ENCODE measurements around the gene REV3L.

REV3L gene

DNA sequence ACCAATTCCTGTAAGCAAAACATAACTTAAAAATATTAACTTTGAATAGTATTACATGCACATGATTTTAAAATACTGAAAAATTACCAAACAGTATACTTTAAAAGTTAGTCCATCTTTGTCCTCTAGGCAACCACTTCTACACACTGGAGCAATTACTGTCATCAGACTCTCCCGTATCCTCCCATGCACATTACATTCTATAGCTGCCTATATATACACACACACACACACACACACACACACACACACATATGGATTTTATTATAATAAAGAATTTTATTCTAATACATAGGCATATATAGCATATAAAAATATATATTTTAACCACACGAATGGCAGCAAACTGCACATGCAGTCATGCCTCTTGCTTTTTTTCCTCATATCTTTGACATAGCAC, 8.2 kb downstream of the REV3L start:
- H3K27me3 ChIP-seq (ENCODE audit: low read length): no peaks in the 10 kb centered on the region
- H3K4me2 ChIP-seq (ENCODE audit: low read depth, low read length, poor library complexity, severe bottlenecking): peak overlapping the region; percentile 9
- no peak overlapping the region for H2AFZ ChIP-seq (ENCODE audit: low read depth, low read length, severe bottlenecking)
- peaks cover 9% of the 10 kb centered on the region for H3K36me3 ChIP-seq (ENCODE audit: low read length)
- H3K9me2 ChIP-seq (replicated peaks; ENCODE audit: insufficient read depth, low read length): no peaks in the 10 kb centered on the region
- peaks cover 29% of the 10 kb centered on the region; the same call in 1 of the 2 replicates for H4K20me1 ChIP-seq (ENCODE audit: low read depth, low read length)
- H3K79me2 ChIP-seq (ENCODE audit: insufficient read depth, low read length): peaks cover 92% of the 10 kb centered on the region
- H3K4me3 ChIP-seq (ENCODE audit: insufficient read depth, low read length, poor library complexity, severe bottlenecking): no peak overlapping the region
- peaks cover 15% of the 10 kb centered on the region; the same call in 1 of the 2 replicates for H3F3A ChIP-seq (ENCODE audit: insufficient read depth)
- H3K27ac ChIP-seq (ENCODE audit: low read depth, low read length): no peak overlapping the region
- H3K9ac ChIP-seq (ENCODE audit: low read length): no peak overlapping the region
- H3K9me3 ChIP-seq (ENCODE audit: insufficient read depth, low read length): no peaks in the 10 kb centered on the region
- TF ChIP-seq, protein P1, sequence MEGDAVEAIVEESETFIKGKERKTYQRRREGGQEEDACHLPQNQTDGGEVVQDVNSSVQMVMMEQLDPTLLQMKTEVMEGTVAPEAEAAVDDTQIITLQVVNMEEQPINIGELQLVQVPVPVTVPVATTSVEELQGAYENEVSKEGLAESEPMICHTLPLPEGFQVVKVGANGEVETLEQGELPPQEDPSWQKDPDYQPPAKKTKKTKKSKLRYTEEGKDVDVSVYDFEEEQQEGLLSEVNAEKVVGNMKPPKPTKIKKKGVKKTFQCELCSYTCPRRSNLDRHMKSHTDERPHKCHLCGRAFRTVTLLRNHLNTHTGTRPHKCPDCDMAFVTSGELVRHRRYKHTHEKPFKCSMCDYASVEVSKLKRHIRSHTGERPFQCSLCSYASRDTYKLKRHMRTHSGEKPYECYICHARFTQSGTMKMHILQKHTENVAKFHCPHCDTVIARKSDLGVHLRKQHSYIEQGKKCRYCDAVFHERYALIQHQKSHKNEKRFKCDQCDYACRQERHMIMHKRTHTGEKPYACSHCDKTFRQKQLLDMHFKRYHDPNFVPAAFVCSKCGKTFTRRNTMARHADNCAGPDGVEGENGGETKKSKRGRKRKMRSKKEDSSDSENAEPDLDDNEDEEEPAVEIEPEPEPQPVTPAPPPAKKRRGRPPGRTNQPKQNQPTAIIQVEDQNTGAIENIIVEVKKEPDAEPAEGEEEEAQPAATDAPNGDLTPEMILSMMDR (IDR thresholded peaks at IDR 0.05; ENCODE audit: insufficient read depth, low read length, poor library complexity, severe bottlenecking): no peak
- TF ChIP-seq EZH2phosphoT487 (conservative IDR thresholded peaks at IDR 0.05; ENCODE audit: low read length): no peak

GRCh38 chr6:111474106-111474505, 8.9 kb downstream of the REV3L start:
- H4K20me1 ChIP-seq (ENCODE audit: low read depth, low read length): peaks cover 29% of the 10 kb centered on the region; the same call in 1 of the 2 replicates
- H3K79me2 ChIP-seq (ENCODE audit: insufficient read depth, low read length): peaks cover 91% of the 10 kb centered on the region
- no peaks in the 10 kb centered on the region for H3K9me3 ChIP-seq (ENCODE audit: insufficient read depth, low read length)
- H3K27me3 ChIP-seq (ENCODE audit: low read length): no peaks in the 10 kb centered on the region
- no peak for TF ChIP-seq EZH2phosphoT487 (conservative IDR thresholded peaks at IDR 0.05; ENCODE audit: low read length)
- TF ChIP-seq, protein P1 (IDR thresholded peaks at IDR 0.05; ENCODE audit: insufficient read depth, low read length, poor library complexity, severe bottlenecking): no peak
- H3K36me3 ChIP-seq (ENCODE audit: low read length): peaks cover 9% of the 10 kb centered on the region
- H3K4me2 ChIP-seq (ENCODE audit: low read depth, low read length, poor library complexity, severe bottlenecking): no peak overlapping the region
- no peak overlapping the region for H3K27ac ChIP-seq (ENCODE audit: low read depth, low read length)
- no peaks in the 10 kb centered on the region for H3K9me2 ChIP-seq (replicated peaks; ENCODE audit: insufficient read depth, low read length)
- peaks cover 9% of the 10 kb centered on the region; the same call in 1 of the 2 replicates for H3F3A ChIP-seq (ENCODE audit: insufficient read depth)
- H3K4me3 ChIP-seq (ENCODE audit: insufficient read depth, low read length, poor library complexity, severe bottlenecking): no peak overlapping the region
- no peak overlapping the region for H2AFZ ChIP-seq (ENCODE audit: low read depth, low read length, severe bottlenecking)
- H3K9ac ChIP-seq (ENCODE audit: low read length): no peak overlapping the region

DNA sequence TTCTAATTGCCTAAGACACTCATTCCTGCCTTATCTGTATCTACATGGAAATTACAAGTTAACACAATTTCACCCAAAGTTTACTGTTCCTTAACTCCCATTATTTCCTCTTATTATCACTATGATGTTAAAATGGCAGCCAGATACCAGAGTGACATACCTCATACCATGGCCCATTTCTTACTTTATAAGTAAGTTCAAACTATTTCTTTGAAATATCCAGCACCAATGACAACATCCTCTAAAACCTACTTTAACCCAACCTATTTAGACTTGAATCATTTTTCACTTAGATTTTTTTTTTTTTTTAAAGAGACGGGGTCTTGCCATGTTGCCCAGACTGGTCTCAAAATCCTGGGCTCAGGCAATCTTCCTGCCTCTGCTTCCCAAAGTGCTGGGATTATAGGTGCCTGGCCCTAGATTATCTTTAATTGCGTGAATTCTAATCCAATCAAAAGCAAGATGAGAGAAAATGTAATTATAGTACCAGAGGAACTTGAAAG, 10.0 kb downstream of the REV3L start:
- Histone ChIP-seq H3F3A (ENCODE audit: insufficient read depth) (peaks cover 4% of the 10 kb centered on the region; the same call in 1 of the 2 replicates), H2AFZ (ENCODE audit: low read depth, low read length, severe bottlenecking) (no peak overlapping the region), H3K27ac (ENCODE audit: low read depth, low read length) (no peak overlapping the region), H3K9me3 (ENCODE audit: insufficient read depth, low read length) (no peaks in the 10 kb centered on the region), H3K36me3 (ENCODE audit: low read length) (peaks cover 9% of the 10 kb centered on the region), H3K79me2 (ENCODE audit: insufficient read depth, low read length) (peaks cover 91% of the 10 kb centered on the region), H3K9ac (ENCODE audit: low read length) (no peak overlapping the region), H3K4me2 (ENCODE audit: low read depth, low read length, poor library complexity, severe bottlenecking) (no peak overlapping the region), H3K4me3 (ENCODE audit: insufficient read depth, low read length, poor library complexity, severe bottlenecking) (no peak overlapping the region), H3K27me3 (ENCODE audit: low read length) (no peaks in the 10 kb centered on the region), H3K9me2 (replicated peaks; ENCODE audit: insufficient read depth, low read length) (no peaks in the 10 kb centered on the region), H4K20me1 (ENCODE audit: low read depth, low read length) (peaks cover 25% of the 10 kb centered on the region; the same call in 1 of the 2 replicates)
- TF ChIP-seq, protein P1 (IDR thresholded peaks at IDR 0.05; ENCODE audit: insufficient read depth, low read length, poor library complexity, severe bottlenecking): no peak
- no peak for TF ChIP-seq EZH2phosphoT487 (conservative IDR thresholded peaks at IDR 0.05; ENCODE audit: low read length)

Measured in SU-DHL-6 (cell line).